GM21576 (cell line): ENCODE results near the gene TMC7.
"Not testable (repeated sequence)": the region's sequence is repeated elsewhere in the genome, so short reads cannot be mapped to it uniquely, and the experiment has no call there.

ENCODE experiments used
- ATAC-seq: cut with Tn5 transposase; IDR thresholded peaks from one replicate; pipeline ENCODE4 v1.9.1; 2021; ENCODE audit warnings: mild to moderate bottlenecking, moderate library complexity; ENCODE audit not compliant: unreplicated experiment

TMC7 gene

DNA sequence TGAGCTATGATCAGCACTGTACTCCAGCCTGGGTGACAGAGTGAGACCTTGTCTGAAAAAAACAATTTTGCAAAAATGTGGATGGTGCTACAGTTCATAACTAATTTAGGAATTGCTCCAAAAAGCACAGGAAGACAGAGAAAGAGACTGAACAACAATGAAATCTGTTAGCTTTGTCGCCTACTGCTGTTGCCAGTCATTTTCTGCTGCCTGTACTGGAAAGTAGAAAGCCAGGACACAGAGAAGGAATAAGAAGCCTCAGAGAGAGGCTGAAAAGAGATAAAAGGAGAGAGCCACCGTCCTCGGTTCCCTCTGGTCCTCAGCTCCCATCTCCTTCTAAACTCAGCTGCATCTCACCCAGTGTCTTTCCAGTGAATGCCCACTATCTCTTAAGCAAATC lies 8.6 kb upstream of the TMC7 start:
- ATAC-seq: no peak

DNA sequence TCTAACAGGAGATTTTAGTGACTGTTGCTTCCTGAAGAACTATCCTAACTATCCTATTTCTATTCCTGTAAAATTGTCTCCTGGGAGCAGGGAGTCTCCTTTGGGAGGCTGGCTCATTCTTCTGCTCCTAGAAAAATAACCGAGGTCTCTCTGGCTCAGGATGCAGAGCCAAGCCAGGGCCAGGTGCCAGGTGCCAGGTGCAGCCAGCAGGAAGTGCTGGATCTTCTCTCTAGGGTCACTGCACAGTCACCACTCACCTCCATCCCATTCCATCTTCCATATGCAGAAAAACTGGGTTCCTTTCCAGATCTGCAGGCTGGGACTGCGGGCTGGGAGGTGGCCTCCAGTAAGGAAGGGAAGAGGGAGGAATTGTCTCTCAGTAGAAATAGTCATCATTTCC lies 3.8 kb upstream of the TMC7 start:
- ATAC-seq: no peak

DNA sequence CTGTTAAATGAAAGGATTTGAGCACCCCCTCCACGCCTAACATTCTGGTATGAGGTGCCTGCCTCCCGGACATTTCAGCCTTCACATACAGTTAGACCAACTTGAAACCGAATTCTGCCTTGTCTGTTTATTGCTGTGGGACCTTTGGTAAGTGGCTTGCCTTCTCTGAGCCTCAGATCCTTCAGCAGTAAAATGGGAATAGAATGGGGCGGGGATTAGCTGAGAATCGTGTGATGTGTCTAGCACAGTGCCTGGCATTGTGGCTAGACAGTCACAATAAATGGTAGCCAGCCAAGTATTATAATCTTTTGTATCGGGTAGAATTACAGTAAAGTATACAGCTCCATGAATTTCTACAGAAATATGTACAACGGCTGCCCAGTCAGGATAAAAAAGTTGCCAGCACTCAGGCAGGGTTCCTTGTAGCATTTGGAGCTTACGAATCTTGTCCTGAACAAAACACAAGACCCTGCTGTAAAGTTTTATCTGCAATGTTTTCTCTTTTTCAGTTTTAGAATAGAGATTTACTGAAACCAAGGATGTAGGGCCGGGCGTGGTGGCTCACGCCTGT lies 786 bp downstream of the TMC7 start:
- ATAC-seq: no peak

DNA sequence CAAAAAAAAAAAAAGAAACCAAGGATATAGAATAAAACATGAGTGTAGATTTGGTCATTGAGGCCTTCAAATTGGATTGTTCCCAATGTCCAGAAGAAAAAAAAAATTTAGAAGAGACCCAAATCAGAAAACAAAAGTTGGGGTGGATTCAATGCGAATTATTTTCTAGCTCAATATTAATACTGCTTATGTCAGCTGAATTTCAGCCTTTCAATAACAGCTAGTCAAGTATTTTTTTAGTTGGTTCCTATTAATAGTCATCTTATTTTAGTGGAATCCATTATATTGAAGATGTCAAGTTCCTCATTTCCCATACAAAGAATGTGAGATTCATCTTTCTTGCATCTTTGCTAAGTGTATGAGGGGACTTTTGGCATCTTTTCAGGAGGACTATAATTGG lies 1.5 kb downstream of the TMC7 start:
- not testable (repeated sequence) for ATAC-seq

DNA sequence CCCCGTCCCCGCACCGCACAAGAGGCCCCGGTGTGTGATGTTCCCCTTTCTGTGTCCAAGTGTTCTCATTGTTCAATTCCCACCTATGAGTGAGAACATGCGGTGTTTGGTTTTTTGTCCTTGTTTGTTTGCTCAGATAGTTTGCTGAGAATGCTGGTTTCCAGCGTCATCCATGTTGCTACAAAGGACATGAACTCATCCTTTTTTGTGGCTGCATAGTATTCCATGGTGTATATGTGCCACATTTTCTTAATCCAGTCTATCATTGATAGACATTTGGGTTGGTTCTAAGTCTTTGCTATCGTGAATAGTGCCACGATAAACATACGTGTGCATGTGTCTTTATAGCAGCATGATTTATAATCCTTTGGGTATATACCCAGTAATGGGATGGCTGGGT lies 8.0 kb downstream of the TMC7 start:
- not testable (repeated sequence) for ATAC-seq

DNA sequence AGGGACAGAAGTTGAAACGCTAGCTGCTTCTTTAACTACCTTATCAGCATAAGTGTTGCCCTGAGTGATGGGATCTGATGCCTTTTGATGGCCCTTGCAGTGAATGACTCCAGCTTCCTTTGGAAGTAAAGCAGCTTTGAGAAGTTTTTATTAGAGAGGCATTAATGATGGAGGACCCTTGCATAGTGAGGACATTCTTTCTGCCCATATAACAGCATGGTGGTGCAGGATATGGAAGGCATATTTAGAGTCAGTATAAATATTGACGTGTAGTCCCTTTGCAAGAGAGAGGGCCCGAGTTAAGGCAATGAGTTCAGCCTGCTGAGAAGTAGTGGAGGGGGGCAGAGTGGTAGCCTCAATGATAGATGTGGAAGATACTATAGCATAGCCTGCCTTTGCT lies 9.8 kb downstream of the TMC7 start:
- not testable (repeated sequence) for ATAC-seq

DNA sequence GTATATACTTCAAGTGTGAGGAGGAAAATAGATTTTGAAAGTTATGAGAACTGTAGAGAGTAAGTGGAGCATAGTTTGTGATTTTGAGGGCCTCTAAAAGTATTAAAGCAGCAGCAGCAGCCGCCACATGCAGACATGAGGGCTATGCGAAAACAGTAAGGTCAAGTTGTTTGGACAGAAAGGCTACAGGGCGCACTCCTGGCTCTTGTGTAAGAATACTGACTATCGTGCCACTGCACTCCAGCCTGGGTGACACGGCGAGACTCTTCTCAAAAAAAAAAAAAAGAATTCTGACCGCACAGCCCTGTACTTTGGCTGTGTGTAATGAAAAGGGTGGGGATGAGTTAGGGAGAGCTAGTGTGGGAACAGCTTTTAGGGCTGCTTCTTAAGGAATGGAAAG lies 10.4 kb downstream of the TMC7 start:
- ATAC-seq: not testable (repeated sequence)

DNA sequence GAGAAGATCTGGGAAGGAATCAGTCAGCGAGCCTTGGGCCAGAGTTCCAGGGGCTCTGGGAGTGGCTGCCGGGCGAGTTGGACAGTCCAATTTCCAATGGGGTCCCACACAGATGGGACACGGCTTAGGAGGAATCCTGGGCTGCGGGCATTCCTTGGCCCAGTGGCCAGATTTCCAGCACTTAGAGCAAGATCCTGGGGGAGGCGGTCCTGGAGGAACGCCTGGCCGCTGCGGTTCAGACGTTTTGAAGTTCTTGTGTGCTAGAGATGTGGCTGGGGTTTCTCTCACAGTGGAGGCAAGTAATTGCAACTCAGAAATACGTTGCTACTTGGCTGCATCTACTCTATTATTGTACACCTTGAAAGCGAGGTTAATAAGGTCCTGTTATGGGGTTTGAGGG lies 11.7 kb downstream of the TMC7 start:
- ATAC-seq: not testable (repeated sequence)

DNA sequence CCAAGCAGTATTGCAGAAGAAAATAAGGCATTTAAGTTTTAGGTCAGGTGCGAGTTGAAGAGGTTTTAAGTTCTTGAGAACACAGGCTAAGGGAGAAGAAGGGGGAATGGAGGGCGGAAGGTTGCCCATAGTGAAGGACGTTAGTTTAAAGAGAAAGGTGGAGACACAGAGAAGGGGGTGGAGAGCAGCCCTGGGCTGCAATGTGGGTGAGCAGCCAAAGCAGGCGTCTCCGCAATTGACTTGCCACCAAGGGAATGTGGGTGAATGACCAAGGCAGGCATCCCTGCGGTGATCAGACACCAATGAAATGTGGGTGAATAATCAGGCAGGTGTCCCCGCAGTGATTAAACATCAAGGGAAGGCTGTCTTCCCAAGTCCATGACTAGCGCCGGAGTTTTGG lies 12.8 kb downstream of the TMC7 start:
- ATAC-seq: not testable (repeated sequence)

DNA sequence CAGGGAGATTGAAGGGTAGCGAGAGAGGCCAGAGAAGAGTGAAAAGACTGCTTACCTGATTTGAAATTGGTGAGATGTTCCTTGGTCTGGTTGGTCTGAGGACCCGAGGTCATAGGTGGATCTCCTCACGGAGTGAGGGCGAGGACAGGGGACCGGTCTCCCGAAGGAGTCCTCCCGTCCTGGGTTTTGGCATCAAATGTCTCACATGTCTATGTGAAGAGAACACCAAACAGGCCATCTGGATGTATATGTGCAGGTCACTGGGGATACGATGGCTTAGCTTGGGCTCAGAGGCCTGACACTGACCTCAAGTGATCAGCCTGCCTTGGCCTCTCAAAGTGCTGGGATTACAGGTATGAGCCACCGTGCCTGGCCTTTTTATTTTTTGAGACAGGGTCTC lies 13.3 kb downstream of the TMC7 start:
- ATAC-seq: not testable (repeated sequence)

DNA sequence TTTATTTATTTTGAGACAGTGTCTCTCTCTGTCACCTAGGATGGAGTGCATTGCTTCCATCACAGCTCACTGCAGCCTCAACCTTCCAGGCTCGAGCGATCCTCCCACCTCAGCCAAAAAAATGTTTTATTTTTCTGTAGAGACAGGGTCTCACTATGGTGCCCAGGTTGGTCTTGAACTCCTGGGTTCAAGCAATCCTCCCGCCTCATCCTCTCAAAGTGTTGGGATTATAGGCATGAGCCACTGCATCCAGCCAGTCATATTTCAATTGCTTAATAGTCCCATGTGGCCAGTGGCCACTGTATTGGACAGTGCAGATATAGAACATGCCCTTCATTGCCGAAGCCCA lies 15.3 kb downstream of the TMC7 start:
- ATAC-seq: no peak

DNA sequence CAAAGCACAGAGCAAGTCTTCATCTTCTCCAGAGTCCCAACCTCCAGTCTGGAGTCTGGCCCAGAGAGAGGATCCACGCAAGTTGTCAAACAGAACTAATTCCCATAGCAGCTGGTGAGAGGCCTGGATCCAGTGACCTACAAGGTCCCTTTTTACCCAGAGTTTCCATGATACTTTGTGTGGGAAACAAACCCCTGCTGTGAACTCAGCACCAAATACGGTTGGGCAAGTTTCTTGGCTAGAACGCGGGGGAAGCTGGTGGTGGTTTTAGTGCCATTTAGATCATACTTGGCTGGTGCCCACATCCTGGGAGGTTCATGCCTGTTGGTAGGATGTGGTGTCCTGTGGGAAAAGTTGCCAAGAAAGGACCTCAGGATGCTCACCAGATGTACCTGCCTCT lies 18.1 kb downstream of the TMC7 start:
- ATAC-seq: no peak

DNA sequence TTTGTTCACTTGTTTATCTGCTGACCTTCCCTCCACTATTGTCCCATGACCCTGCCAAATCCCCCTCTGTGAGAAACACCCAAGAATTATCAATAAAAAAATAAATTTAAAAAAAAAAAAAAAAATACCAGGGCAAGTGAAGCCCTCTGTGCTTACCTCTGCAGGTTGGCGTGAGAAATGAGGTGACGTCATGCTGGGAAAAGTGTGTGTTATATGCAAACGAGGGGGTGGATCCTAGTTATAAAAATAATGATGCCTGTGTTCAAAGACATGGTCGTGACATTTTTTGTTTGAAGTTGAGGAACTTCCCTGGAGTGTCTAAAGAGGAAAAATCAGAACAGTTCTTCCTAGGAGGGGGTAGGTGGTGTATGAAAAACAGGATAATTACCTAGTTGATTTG lies 20.2 kb downstream of the TMC7 start:
- ATAC-seq: no peak

DNA sequence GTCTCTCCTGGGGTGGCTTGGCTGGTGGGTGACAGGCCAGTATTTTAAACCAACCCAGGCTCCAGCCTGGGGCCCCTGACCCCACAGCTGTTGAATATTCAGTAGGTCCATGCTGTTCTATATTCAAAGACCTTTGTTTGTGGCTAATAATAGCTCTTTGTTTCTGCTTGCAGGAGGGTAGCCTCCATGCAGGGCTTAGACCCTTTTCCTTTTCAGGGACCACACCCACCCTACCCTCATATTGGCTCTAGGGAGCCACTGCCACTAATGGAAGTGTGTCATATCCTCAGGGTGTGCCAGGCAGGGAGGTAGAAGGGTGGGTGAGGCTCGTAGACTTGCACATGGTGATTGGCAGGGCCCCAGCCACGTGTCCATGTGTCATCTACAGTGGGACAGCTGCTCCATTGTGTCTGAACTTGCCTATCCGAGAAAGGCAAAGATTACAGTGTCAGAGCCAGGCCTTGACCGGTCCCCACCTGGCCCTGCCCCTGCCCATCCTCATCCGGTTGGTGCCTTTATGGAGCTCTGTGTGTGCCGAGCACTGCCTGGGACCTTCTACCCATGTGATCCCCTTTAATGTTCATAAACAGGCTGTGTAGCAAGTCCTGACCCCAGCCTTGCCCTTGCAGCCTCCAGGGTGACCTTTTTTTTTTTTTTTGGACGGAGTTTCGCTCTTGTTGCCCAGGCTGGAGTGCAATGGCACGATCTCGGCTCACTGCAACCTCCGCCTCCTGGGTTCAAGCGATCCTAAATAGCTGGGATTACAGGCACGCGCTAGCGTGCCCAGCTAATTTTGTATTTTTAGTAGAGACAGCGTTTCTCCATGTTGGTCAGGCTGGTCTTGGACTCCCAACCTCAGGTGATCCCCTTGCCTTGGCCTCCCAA lies 22.1 kb downstream of the TMC7 start:
- ATAC-seq: no peak

DNA sequence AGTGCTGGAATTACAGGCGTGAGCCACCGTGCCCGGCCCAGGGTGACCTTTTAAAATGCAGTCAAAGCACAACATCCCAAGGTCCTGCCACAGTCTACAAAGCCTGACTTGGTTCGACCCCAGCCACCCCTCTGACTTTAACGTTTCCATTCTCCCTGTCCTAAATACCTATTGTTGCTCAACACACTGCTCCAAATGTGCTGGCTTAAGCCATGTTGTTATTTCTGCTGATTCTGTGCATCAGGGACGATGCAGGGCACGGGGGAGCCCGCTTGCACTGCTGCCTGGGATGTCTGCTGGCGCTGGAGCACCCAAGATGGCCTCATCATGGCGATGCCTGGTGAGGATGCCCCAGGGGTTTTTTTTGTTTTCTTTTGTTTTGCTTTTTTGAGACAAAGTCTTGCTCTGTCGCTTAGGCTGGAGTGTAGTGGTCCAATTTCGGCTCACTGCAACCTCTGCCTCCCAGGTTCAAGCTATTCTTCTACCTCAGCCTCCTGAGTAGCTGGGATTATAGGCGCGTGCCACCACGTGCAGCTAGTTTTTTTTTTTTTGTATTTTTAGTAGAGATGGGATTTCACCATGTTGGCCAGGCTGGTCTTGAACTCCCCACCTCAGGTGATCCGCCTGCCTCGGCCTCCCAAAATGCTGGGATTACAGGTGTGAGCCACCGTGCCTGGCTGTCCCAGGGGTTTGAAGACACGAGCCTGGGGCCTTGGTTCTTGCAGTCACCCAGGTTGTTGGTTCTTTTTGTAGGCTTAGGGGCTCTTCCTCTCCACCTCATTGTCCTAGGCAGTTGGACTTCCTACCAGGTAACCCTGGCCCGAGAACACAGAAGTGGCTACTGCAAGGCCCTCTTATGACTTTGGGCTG lies 22.9 kb downstream of the TMC7 start:
- no peak for ATAC-seq

DNA sequence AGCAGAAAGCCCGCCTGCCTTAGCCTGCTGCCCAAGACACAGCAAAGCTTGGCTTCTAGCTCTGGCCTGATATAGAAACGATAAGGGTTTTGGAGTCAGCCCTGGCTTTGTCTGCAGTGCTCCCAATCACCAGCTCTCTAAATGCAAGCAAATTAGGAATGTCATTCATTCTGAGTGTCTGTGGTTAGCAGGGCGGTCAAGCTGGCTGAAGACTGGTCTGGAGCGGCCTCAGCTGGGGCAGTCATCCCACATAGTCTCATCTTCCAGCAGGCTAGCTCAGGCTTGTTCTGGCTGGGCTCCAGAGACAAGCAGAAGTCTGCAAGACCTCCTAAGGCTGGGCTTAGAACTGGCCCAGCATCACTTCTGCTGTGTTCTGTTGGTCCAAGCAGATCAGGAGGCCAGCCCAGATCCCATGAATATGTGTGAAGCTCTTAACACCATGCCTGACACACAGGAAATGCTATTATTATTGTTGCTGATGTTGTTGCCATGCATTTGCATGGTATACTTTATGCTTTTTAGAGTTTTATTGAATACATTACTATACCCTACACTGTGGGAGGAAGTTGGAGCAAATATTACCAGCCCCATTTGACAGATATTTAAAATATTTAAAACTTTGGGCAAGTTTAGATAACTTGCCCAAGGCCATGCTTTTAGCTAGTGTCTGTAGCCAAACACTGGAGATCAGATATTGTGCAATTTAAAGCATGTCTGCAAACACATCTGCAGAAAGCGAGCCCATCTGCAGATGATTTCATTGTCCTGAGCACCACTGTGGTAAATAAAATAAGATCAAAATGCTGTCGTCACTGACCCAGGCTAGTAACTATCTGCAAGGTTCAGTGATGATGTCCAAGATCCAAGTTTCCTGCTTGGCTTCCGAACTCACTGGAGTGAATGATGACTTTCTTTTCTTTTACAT lies 24.8 kb downstream of the TMC7 start:
- no peak for ATAC-seq

DNA sequence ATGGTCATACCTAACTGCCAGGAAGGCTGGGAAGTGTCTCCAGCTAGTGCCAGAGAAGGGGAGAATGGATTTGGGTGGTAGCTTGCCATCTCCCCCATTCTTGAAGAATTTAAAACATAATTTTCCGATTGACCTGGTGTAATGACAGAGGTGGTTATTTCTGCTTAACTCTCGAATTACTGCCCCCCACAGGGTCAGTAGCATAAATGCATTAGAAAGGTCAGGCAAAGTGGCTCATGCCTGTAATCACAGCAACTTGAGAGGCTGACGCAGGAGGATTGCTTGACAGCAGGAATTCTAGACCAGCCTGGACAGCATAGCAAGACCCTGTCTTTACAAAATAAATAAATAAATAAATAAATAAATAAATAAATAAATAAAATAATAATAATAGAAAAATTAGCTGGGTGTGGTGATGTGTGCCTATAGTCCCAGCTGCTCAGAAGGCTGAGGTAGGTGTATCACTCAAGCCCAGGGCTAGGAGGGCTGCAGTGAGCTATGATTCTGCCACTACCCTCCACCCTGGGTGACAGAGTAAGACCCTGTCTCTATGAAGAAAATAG lies 27.5 kb downstream of the TMC7 start:
- ATAC-seq: no peak

DNA sequence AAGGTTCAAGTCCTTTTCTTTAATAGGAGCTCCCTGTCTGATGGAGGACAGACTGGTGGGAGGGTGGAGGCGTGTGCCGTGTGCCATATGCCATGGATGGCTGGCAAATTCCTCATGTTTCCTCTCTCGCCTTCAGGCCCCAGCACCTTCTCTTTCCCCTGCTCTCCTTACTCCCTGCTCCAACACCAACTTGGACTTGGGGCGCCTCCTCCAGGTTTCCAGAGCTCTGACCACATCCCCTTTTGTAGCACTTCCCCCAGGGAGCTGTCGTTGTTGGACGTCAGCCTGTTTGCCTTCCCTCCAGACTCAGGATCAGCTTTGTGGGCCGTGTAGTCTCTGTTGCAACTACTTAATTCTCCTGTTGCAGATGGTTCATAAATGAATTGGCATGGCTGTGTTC lies 30.7 kb downstream of the TMC7 start:
- ATAC-seq: no peak

DNA sequence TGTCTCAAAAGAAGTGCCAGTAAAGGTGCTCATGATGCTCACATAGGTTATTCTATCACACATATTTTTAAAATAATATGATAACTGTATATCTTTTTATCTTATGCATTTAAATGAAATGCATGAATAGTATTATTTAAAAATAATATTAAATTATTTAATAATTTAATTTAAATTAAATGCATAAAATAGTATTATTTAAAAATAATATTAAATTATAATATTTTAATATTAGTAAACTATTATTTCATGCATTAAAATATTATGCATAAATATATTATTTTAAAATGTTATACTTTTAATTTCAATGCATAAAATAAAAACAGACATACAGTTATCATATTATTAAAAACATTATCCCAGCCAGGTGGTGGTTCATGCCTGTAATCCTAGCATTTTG lies 33.4 kb downstream of the TMC7 start:
- ATAC-seq: no peak

DNA sequence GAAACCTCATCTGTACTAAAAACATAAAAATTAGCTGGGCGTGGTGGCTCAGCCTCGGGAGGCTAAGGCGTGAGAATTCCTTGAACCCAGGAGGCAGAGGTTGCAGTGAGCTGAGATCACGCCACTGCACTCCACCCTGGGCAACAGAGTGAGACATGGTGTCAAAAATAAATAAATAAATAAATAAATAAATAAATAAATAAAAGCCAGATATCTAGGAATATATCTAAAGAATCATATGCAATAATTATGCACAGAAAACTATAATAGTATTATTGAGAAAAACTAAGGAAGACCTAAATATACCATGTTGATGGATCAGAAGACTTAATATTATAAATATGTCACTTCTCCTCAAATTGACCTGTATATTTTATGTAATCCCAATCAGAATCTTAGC lies 37.0 kb downstream of the TMC7 start:
- no peak for ATAC-seq
